Neural cell (in vitro differentiated cells): ENCODE results near the gene TMEM17.

Experiments used
- CTCF ChIP-seq: fragments of 450-650 bp; IDR thresholded peaks from 2 replicates; pipeline ENCODE4 v1.5.1; 2014; ENCODE audit warnings: antibody characterized with exemption, mild to moderate bottlenecking, moderate library complexity; ENCODE audit not compliant: poor library complexity, severe bottlenecking
- EP300 ChIP-seq: fragments of 450-650 bp; conservative IDR thresholded peaks from 2 replicates; pipeline ENCODE4 v1.6.1; 2014; ENCODE audit warnings: antibody characterized with exemption, mild to moderate bottlenecking, moderate library complexity; ENCODE audit not compliant: poor library complexity, severe bottlenecking
- POLR2AphosphoS5 ChIP-seq: IDR thresholded peaks from 2 replicates; pipeline ENCODE4 v1.6.1; 2012
- REST ChIP-seq: IDR thresholded peaks from 2 replicates; pipeline ENCODE4 v1.6.1; 2012; ENCODE audit warnings: borderline replicate concordance
- SMC3 ChIP-seq: fragments of 450-650 bp; conservative IDR thresholded peaks from 2 replicates; pipeline ENCODE4 v1.6.1; 2014; ENCODE audit warnings: antibody characterized with exemption, mild to moderate bottlenecking, moderate library complexity; ENCODE audit not compliant: poor library complexity
- TAF1 ChIP-seq: IDR thresholded peaks from 2 replicates; pipeline ENCODE4 v1.6.1; 2012; ENCODE audit warnings: low read depth

GRCh38 chr2:62459106-62459505, 46.9 kb downstream of the TMEM17 start:
- TF ChIP-seq POLR2AphosphoS5 (no peak), CTCF (no peak), TAF1 (no peak), EP300 (no peak), REST (no peak), SMC3 (no peak)
